Gastrocnemius medialis (tissue), 4 donors: Measurements from ENCODE around the gene TMC3.

Experiments used
- POLR2A ChIP-seq, 2 donors: fragments of 450-650 bp; IDR thresholded peaks; one replicate each; pipeline ENCODE4 v1.6.1; 2017; ENCODE audit warnings: antibody characterized with exemption in 2 of 2, mild to moderate bottlenecking in 2 of 2, moderate library complexity in 2 of 2
- TF ChIP-seq, protein P1 (sequence below), 5 experiments: fragments of 450-650 bp in 3 of 5; fragments of 200-600 bp in 2 of 5; sonication (generic) in 2 of 5; IDR thresholded peaks in 4 of 5; conservative IDR thresholded peaks in 1 of 5; 1 replicate in 4 of 5; 2 replicates in 1 of 5; pipeline ENCODE4 v1.5.1; 2016 to 2019; ENCODE audit warnings: antibody characterized with exemption in 5 of 5, mild to moderate bottlenecking in 3 of 5, moderate library complexity in 3 of 5

DNA sequence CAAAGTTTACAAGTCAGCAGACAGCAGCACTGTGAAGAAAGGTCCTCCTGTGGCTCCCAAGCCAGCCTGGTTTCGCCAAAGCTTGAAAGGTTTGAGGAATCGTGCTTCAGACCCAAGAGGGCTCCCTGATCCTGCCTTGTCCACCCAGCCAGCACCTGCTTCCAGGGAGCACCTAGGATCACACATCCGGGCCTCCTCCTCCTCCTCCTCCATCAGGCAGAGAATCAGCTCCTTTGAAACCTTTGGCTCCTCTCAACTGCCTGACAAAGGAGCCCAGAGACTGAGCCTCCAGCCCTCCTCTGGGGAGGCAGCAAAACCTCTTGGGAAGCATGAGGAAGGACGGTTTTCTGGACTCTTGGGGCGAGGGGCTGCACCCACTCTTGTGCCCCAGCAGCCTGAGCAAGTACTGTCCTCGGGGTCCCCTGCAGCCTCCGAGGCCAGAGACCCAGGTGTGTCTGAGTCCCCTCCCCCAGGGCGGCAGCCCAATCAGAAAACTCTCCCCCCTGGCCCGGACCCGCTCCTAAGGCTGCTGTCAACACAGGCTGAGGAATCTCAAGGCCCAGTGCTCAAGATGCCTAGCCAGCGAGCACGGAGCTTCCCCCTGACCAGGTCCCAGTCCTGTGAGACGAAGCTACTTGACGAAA lies 74.3 kb downstream of the TMC3 start:
- TF ChIP-seq, protein P1, sequence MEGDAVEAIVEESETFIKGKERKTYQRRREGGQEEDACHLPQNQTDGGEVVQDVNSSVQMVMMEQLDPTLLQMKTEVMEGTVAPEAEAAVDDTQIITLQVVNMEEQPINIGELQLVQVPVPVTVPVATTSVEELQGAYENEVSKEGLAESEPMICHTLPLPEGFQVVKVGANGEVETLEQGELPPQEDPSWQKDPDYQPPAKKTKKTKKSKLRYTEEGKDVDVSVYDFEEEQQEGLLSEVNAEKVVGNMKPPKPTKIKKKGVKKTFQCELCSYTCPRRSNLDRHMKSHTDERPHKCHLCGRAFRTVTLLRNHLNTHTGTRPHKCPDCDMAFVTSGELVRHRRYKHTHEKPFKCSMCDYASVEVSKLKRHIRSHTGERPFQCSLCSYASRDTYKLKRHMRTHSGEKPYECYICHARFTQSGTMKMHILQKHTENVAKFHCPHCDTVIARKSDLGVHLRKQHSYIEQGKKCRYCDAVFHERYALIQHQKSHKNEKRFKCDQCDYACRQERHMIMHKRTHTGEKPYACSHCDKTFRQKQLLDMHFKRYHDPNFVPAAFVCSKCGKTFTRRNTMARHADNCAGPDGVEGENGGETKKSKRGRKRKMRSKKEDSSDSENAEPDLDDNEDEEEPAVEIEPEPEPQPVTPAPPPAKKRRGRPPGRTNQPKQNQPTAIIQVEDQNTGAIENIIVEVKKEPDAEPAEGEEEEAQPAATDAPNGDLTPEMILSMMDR (IDR thresholded peaks at IDR 0.05 in 4 of 5, conservative IDR thresholded peaks at IDR 0.05 in 1 of 5) = no peak
- TF ChIP-seq POLR2A (IDR thresholded peaks at IDR 0.05) = no peak
